ENCODE results near the gene NKX2-3.

NKX2-3 gene

DNA sequence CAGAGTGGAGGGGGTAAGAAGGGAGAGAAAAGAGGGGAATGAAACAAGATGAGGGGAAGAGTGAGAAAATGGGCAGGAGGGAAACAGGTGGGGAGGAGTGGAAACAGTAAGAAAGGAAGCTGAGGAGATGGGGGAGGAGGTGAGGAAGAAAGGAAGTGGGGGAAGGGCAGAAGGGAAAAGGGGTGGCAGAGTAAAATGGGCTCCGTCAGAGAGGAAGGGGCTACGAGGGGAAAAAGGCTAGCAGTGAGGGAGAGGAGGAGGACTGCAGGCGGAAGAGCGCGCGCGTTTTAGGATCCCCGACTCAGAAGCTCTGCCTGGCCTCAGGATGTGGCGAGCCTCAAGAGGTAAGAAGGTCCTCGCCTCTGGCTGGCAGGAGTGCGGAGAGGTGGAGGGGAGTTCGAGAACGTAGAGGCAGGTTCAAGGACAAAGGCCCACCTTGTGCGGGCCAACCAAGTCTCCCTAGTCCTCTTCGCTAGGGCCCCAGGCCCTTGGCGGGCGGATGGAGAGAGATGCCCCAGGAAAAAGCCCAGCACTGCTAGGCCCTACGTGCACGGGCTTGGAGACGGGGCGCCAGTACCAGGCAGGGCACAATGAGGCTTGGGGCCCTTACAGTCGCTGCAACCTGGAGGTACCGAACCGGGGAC, 5.8 kb upstream of the NKX2-3 start:
- DNase-seq: no peak

DNA sequence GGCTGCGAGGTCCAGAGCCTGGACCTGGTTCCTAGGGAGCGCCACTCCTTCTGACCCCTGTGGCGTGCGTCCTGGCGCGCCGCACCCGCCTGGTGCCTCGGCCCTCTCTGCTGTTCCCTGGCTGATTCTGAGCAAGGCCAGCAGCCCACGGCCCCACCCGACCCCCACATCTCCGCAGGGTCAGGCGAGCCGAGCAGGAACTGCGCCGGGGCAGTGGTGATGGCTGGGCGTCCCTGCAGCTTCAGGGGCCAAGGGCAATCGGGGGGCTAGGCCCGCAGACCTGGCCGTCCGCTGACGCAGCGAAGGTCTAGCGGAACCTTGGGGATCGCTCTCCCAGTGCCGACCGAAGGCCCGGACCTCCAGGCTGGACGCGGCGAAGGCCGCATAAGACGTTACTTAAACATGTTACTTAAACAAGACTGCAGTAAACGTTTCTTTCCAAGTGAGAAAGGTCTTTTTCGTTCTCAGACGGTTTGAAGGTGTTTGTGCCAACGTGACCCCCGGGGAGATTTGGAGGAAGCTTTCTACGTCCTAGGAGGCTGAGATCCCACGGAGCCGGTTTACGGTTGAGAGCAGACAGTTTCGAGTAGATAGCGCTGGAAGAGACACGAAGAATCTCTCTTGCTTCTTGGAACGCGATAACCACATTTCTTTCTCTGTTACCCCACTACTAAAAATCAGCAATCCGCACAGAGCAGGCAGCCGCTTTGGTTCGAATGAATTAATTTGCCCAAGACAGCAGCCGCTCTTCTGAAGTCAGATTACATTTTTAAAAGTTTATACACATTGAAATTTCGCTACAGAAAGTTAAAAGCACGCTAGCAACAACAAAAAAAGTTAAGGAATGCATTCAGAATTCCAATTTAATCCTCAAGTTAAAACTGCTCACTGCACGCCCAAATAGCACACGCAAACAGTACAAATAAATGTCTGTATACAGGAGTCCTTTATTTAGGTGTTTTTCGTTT, 4.9 kb upstream of the NKX2-3 start:
- DNase-seq: no peak

DNA sequence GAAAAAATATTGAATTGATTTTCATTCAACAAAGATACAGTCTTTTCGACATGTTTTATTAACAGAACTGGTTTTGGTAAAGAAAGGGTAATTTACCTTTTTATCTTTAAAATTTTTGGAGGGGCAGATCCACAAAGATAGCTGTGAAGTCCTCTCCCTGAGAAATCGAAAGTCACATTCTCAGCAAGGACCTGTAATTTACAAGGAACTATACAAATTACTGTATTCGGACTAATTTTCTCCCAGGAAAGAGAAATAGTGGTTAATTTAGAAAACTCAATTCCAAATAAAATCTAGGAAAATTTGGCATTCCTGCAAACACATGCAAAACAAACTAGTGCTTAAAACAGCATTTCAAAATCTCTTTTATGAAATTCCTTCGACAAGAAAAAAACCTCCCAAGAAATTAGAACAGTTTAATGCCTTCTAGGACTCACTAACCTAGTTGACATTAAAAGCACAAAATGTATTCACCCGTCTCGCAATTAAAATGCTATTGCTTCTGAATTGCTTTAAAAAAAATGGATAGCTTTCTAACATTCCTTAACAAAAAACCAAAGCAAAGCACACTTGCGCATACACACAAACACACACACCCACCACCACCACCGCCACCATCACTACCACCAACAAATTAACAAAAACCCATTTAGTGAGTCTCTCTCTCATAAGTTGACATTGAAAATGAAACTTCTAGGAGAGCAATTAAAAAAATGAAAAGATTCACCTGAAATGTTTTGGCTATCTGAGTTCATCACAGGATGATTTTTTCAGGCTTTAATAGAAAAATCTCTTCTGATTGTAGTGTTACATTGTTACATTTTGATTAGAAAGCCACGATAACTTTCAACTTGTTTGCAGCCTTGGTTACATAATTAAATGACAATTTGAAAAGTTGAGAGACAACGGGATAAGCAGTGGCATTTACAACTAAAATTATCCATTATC, 4.0 kb upstream of the NKX2-3 start:
- DNase-seq: no peak

DNA sequence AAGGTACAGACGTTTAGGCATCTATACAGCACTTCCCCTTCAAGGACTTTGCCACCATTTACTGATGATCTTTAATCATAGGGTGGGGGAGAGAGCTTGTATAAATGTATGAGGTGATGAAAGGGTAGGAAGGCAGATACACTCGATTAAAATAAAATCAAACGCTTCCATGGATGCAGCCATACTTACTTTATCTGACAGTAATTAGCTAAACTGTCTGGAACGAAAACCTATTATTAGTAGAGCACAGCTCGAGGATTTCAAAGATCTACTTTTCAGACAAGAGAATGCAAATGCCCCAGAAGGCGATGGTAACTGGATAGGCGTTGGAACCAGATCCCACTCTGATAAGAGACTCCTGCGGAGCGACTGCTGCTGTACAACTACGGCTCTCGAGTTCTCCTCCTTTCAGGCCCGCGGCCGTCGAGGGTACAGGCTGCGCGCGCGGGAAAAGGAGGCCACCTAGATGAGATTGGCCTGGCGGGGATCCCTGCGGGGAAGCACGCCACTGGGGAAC, 3.1 kb upstream of the NKX2-3 start:
- no peak for DNase-seq

DNA sequence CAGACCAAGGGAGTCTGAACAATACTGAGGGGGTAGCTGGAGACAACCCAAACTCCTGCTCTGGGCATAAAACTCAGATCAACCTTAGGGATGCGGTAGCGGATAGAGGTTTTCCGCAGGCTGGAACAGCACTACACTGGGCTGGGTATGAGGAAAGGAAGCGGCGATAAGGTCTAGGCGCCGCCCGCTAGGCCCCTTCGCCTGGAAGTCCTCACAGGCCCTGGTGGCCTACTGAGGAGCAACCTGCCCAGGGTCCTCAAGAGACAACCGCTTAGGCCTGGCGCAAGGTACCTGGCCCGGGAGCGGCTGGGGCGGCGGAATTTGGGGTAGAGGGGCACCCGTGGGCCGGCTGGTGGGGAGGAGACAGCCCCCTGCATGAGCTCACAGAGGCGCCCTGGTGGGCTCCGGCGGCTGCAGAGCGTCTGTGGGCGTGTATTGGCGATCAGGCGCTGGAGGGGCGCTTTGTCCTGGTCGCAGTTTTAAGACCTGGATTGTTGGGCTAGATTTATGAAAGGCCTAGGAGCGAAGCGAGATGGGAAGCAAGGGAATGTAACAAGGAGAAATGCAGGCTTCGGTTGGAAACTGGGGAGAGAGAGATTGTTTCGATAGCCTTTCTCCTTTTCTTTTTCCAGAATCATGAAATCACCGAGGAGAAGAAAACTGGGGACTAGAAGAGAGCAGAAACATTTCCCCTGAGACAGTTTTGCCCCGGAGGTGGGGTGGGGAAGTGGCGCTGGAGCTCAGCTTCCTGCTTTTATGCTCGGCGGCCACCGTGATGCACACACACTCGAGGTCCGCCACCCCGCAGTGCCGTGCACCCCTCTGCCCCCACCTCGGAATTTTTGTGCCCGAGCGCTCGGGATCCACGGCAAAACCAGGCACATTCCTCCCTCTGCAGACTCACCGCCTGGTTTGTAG, 2.4 kb upstream of the NKX2-3 start:
- DNase-seq: peak in 1 of 2 donors; percentile 49

DNA sequence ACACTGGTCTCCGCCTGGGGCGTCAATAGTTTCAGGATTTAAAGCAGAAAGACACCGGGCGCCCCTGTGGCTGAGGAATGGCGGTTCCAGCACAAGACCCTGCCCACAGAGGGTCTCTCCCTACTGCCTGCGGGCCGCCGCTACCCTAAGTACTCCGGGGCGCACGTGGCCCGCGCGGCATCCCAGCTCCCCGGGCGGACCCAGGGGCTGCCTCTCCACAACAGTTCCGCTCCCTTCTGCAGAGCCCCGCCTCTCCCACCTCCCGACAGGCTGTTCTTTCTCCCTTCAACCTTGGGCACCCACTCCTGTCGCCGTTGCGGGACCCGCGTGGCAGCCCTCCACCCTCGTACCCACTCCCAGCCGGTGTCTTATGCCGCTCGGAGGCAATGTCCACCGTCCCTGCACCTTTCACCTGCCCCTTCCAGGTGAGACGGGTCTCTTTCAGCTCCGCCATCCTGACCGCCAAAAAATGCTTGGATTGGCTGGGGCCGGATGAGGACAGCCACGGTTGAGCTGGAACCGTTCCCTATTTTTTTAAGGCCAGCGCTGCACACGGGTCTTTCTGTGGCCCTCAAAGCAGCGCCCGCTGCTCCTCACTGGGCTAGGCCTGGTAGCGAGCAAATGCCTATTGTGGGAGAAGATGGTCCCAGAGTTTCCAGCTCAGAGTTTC, 1.6 kb upstream of the NKX2-3 start:
- DNase-seq: no peak

DNA sequence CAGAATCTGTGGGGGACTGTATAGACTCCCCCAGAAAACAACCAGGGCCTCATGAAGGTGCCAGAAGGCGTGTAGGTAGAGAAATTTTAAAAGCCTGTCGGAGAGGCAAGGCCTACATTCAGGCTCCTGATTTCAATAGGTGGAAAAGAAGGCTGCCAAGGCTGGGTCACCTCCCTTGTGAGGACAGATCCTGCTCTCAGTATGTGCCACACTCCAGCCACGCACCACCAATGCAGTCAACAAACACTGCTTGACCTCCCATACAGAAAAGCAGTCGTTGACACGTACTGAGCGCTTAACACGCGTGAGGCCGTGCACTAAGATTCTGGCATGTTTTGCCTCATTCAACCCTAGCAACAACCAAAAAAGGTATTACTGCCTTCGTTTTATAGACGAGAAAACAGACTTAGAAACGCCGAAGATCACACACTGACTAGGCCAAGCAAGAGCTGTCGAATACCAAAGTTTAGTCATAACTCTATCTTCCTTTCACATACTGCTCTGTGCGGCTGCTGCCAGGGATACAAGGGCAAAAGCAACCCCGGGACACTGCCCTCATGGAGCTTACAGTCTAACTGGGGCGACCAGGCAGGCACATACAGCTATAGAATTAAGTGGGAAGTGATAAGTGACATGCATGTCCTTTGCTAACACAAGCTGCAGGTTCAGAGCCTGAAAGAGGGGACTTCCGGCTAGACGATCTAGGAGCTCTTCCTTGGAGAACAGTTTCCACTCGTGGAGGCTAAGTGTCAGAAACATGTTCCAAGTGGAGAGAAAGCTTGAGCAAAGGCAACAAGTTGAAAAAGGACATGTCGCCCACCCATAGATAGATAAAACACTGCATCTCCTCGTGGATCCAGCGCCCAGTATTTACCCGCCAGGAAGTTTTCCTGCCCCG, 797 bp upstream of the NKX2-3 start:
- no peak for DNase-seq

DNA sequence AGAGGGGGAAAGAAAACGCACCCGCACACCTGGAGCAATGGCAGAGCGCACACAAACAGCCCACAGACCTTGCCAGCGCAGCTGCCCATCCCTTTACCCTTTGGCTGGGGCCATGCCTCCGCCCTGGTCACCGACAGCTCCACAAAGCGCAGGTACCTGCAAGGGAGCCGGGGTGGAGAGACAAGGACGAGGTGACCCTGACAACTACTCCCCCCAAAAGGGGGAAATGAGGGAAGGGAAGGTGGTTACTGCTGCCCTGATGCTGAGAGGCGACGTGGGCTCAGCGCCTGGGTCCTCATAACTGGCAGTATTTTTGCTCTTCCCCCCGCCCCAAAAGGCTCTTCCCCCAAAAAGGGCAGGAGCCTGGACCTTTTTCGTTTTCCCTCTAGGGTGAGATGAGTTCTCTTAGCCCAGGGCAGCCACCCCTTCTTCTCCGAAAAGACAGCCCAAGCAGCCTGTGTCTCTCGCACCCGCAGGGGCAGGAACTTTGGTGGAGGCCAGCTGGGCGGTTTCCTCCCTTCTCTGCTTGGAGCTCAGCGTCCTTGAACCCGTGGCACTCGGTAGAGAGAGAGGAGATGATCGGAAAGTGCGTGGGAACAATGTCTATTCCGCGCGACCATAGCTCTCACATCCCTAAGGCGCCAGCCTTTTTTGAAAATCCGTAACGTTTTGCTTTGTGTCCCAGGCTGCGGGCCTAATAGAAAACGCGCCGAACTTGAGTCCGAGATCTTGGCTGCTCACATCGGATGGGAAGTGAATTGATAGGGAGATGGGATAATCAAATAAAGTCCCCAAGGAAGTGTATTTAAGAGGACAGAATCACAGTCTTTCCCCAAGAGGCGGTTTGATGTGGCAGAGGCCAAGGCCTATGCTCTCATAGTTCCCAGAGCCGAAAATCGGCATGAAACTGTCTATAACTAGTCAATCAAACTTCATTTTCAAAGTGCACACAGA, 1.0 kb downstream of the NKX2-3 start:
- DNase-seq: no peak

DNA sequence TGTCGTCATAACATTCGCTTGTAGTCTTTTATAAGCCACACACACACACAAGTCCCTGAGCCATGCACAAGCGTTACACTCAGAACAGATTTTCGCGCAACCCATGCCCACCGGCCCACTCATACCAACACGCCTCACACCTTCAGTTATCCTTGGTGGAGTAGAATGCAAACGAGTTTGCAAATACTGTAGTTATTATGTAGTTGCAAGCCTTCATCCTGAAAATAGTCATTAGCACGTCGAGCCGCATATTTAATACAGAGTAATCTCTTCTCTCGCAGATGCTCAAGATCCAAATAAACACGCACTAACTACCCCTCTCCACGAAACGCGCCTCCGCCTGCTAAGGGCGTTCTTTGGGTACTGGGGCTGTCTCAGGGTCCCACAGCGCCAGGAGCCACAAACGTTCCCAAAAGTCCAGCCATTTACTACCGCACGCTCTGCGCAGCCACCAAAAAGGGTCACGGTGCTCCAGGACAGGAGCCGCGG, 1.8 kb downstream of the NKX2-3 start:
- no peak for DNase-seq

DNA sequence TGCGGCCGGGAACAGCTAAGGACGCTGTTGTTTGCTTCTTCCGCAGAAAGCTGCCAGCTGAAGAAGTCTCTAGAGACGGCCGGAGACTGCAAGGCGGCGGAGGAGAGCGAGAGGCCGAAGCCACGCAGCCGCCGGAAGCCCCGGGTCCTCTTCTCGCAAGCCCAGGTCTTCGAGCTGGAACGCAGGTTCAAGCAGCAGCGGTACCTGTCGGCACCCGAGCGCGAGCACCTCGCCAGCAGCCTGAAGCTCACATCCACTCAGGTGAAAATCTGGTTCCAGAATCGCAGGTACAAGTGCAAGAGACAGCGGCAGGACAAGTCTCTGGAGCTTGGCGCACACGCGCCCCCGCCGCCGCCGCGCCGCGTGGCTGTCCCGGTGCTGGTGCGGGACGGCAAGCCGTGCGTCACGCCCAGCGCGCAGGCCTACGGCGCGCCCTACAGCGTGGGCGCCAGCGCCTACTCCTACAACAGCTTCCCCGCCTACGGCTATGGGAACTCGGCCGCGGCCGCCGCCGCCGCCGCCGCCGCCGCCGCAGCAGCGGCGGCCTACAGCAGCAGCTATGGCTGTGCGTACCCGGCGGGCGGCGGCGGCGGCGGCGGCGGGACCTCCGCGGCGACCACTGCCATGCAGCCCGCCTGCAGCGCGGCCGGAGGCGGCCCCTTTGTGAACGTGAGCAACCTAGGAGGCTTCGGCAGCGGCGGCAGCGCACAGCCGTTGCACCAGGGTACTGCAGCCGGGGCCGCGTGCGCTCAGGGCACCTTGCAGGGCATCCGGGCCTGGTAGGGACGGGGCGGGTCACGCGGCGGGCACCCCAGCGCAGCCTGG, 2.4 kb downstream of the NKX2-3 start:
- DNase-seq: no peak

DNA sequence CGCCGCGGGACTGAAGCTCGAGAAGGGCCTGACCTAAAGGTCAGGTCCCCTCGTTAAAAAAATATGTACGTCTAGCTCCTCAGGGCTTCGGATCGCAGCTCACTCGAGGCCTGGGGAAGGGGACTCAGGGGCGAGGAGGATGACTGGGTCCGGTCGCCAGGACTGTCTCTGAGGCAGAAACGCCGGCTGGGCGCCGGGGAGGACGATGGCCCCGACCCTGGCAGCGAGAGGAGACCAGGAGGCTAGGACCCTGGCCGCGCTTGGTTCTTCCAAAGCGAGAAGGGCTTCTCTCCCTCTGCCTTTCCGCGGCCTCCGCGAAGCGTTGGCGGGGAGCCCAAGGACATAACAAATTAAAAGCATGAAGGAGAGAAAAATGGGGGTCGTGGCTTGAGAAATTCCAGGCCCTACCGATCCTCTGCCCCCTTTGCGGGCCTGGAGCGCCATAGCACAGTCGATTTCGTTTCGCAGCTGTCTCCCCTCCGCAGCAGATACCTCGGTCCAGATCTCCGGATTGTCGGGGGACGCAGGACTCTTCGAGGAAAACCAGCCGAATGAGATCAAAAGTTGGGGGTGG, 3.1 kb downstream of the NKX2-3 start:
- DNase-seq: no peak

DNA sequence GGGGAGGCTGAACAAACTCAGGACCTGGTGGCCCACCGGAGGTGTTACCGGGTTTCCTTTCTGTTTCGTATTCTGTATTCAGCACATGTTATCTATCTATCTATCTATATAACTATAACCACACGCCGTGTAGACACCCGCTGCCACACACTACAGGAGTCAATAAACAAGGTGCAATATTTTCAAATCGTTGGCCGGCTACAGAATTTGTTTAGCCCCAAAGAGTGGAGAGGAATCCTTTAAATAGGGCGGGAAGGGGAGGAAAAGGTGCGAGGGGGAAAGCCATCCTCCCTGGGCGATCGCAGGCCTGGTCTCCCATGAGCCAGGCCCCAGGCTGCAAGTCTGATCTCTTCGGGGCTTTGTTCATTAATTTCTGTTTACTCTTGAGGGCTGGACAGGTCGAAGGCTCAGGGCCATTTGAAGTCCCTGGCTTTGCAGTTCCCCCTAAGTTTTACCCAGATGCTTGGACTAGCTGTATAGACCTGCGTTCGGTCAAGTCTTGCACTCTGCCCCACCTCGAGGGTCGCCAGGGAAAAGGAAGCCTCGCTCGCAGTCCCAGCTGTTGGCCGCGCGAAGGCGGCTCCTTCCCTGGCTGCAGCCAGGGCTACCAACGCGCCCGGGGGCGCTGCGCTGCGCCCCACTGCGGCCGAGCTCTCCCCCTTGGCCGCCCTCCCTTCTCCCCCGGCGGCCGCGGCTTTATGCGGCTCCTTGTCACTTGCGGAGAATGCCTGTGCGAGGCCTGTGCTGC, 3.8 kb downstream of the NKX2-3 start:
- no peak for DNase-seq

DNA sequence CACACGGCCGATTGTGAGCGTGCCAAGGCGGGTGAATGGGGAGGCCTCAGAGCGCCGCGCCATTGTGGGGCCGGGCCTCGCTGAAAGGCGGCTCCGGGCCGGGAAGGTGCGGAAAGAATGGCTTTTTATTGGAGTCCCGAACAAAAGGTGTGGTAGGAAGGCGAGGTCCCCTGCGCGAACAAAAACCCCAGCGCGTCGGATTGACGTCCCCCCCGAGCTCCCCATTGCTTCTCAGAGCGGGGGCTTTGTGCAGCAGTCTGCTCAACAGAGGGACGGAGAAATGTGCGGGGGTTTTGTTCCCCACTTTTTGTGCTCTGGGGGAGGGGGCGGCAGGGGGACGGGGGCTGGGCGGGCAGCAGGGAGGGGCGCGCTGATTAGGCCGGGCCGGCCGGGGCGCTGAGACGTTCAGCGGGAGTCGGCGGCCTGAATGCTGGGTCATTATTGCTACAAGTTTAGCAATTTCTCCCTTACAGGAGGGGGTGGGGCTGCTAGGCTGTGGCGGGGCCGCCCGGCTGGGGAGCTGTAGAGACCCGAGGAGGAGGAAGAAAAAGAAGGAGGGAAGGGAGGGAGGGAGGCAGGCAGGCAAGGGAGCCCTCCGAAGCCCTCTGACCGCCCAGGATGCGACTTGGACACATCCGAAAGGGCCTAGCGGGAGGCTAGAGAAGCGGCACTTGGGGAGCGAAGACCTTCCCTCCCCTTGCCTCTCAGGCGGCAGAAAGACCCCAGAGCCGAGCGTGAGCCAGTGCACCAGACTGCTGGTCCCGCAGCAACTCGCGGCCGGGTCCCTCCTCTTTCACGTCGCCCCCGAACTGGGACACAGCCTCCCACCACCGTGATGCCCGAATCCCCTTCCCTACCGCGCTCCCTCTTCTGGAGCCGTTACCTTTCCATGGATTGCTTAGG, 4.6 kb downstream of the NKX2-3 start:
- no peak for DNase-seq

DNA sequence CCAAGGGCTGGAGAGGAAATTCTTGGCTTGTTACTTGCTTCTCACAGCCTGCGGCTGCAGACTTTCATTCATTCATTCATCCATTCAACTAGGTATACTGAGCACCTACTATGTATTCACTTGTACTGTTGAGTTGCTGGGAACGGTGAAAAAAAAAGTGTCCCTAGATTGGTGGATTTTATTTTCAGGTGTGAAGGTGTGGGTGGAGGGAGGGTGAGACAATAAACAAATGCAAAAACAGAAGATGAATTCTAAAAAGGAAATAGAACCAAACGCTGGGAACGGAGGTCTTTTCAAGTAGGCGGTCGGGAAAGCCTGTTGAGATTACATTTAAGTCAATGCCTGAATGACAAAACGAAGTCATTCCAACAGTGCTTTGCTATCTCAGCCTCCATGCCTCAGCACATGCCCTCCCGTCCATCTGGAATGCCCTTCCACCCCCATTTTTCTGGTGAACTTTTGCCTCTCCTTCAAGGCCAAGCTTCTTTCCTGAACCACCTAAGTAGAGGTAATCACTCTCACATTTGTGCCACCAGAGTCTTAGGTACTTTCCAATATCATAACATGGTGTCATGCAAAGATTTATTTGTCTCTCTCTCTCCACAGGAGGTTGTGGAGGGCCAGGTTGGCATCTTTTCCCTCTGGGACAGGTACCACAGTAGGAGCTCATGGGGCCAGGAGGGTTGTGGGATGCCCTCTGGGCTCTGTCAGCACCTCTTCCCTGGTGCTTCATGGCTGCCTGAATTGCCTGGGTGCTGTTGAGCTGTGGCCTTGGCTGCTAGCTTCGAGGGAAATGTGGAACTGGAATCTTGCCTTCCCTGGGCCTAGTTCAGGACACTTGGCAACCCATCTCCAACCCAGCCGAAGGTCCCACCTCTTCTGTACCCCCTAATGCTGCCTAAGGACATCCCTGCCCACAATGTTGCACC, 5.5 kb downstream of the NKX2-3 start:
- no peak for DNase-seq
